ENCODE results near the gene BACE1-AS.

Gene BACE1-AS

GRCh38 chr11:117273550-117274289 lies 17.4 kb upstream of the BACE1-AS start:
- TF ChIP-seq TAF1 (IDR thresholded peaks at IDR 0.05; ENCODE audit: borderline replicate concordance, low read depth, low read length) = no peak
- TF ChIP-seq POLR2AphosphoS5 (IDR thresholded peaks at IDR 0.05; ENCODE audit: low read depth, low read length) = no peak
- TF ChIP-seq POLR2A (IDR thresholded peaks at IDR 0.05; ENCODE audit: low read depth, low read length) = no peak
- DNase-seq (ENCODE audit: insufficient read length) (no peak), FAIRE-seq (no peak)

- FAIRE-seq (no peak), DNase-seq (ENCODE audit: insufficient read length) (no peak)
- no peak for TF ChIP-seq POLR2A (IDR thresholded peaks at IDR 0.05; ENCODE audit: low read depth, low read length)
- no peak for TF ChIP-seq POLR2AphosphoS5 (IDR thresholded peaks at IDR 0.05; ENCODE audit: low read depth, low read length)
- TF ChIP-seq TAF1 (IDR thresholded peaks at IDR 0.05; ENCODE audit: borderline replicate concordance, low read depth, low read length) = no peak
Observed at GRCh38 chr11:117278347-117278746, 12.8 kb upstream of the BACE1-AS start.

DNA sequence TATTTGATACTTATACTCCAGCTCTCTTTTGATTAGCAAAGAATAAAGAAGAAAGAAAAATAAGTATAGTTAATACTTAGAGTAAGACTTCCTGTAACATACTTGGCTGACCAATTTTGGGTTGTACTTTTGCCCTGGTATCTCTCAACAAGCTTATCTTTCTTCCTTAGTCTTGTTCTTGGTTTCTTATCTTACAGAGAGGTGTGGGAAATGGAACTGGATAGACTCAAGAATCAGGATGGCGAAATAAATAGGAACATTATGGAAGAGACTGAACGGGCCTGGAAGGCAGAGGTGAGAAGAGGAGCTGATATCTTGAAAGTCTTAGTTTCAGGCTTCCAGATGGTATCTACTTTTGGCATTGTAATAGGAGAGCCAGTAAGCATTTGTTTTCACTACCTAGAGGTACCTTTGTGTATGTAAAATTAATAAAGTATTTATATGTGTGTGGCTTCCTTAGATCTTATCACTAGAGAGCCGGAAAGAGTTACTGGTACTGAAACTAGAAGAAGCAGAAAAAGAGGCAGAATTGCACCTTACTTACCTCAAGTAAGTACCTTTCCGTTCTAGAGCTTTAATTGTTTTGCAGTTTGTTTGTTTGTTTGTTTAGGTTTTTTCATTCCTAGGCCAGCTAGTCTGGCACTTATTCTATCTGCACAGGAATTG lies 11.3 kb upstream of the BACE1-AS start:
- FAIRE-seq = no peak
- no peak for DNase-seq (ENCODE audit: insufficient read length)
- no peak for TF ChIP-seq POLR2AphosphoS5 (IDR thresholded peaks at IDR 0.05; ENCODE audit: low read depth, low read length)
- no peak for TF ChIP-seq POLR2A (IDR thresholded peaks at IDR 0.05; ENCODE audit: low read depth, low read length)
- TF ChIP-seq TAF1 (IDR thresholded peaks at IDR 0.05; ENCODE audit: borderline replicate concordance, low read depth, low read length) = no peak

GRCh38 chr11:117281159-117281558 lies 10.0 kb upstream of the BACE1-AS start:
- TF ChIP-seq POLR2AphosphoS5 (IDR thresholded peaks at IDR 0.05; ENCODE audit: low read depth, low read length) = no peak
- TF ChIP-seq POLR2A (IDR thresholded peaks at IDR 0.05; ENCODE audit: low read depth, low read length) = no peak
- no peak for TF ChIP-seq TAF1 (IDR thresholded peaks at IDR 0.05; ENCODE audit: borderline replicate concordance, low read depth, low read length)
- DNase-seq (ENCODE audit: insufficient read length) (no peak), FAIRE-seq (no peak)

GRCh38 chr11:117281869-117282268 lies 9.3 kb upstream of the BACE1-AS start:
- DNase-seq (ENCODE audit: insufficient read length) (no peak), FAIRE-seq (no peak)
- TF ChIP-seq POLR2A (IDR thresholded peaks at IDR 0.05; ENCODE audit: low read depth, low read length) = no peak
- TF ChIP-seq POLR2AphosphoS5 (IDR thresholded peaks at IDR 0.05; ENCODE audit: low read depth, low read length) = no peak
- no peak for TF ChIP-seq TAF1 (IDR thresholded peaks at IDR 0.05; ENCODE audit: borderline replicate concordance, low read depth, low read length)

GRCh38 chr11:117282956-117283355 lies 8.2 kb upstream of the BACE1-AS start:
- DNase-seq (ENCODE audit: insufficient read length) (no peak), FAIRE-seq (no peak)
- no peak for TF ChIP-seq TAF1 (IDR thresholded peaks at IDR 0.05; ENCODE audit: borderline replicate concordance, low read depth, low read length)
- no peak for TF ChIP-seq POLR2A (IDR thresholded peaks at IDR 0.05; ENCODE audit: low read depth, low read length)
- TF ChIP-seq POLR2AphosphoS5 (IDR thresholded peaks at IDR 0.05; ENCODE audit: low read depth, low read length) = no peak

- FAIRE-seq (no peak), DNase-seq (ENCODE audit: insufficient read length) (no peak)
- no peak for TF ChIP-seq POLR2A (IDR thresholded peaks at IDR 0.05; ENCODE audit: low read depth, low read length)
- TF ChIP-seq POLR2AphosphoS5 (IDR thresholded peaks at IDR 0.05; ENCODE audit: low read depth, low read length) = no peak
- no peak for TF ChIP-seq TAF1 (IDR thresholded peaks at IDR 0.05; ENCODE audit: borderline replicate concordance, low read depth, low read length)
Observed at GRCh38 chr11:117284053-117284452, 7.1 kb upstream of the BACE1-AS start.

GRCh38 chr11:117286588-117286987 lies 4.6 kb upstream of the BACE1-AS start:
- no peak for DNase-seq (ENCODE audit: insufficient read length)
- TF ChIP-seq TAF1 (IDR thresholded peaks at IDR 0.05; ENCODE audit: borderline replicate concordance, low read depth, low read length) (no peak), POLR2AphosphoS5 (IDR thresholded peaks at IDR 0.05; ENCODE audit: low read depth, low read length) (no peak), POLR2A (IDR thresholded peaks at IDR 0.05; ENCODE audit: low read depth, low read length) (no peak)
- no peak for FAIRE-seq

- no peak for TF ChIP-seq TAF1 (IDR thresholded peaks at IDR 0.05; ENCODE audit: borderline replicate concordance, low read depth, low read length)
- no peak for TF ChIP-seq POLR2A (IDR thresholded peaks at IDR 0.05; ENCODE audit: low read depth, low read length)
- TF ChIP-seq POLR2AphosphoS5 (IDR thresholded peaks at IDR 0.05; ENCODE audit: low read depth, low read length) = no peak
- no peak for FAIRE-seq
- no peak for DNase-seq (ENCODE audit: insufficient read length)
Observed at GRCh38 chr11:117287668-117288067, 3.5 kb upstream of the BACE1-AS start.

DNA sequence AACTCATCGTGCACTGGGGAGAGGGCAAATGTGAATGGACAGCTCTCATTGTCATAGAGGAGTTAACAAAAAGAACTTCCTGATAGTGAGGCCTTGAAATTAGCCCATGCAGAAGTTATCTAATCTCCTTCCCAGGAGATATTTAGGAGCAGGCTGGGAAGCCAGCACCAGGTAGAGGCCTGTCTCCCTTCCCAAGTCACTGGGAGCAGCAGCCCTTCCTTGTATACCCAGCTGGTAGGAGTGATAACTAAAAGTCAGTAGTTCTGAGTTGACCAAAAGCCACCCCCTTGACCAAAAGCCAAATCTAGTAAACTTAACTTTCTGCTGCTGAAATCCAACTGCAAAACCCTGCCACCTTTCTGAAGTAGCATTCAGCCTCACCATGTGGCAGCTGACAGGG lies 1.4 kb upstream of the BACE1-AS start:
- TF ChIP-seq TAF1 (IDR thresholded peaks at IDR 0.05; ENCODE audit: borderline replicate concordance, low read depth, low read length) = no peak
- no peak for TF ChIP-seq POLR2AphosphoS5 (IDR thresholded peaks at IDR 0.05; ENCODE audit: low read depth, low read length)
- TF ChIP-seq POLR2A (IDR thresholded peaks at IDR 0.05; ENCODE audit: low read depth, low read length) = no peak
- FAIRE-seq (no peak), DNase-seq (ENCODE audit: insufficient read length) (no peak)

DNA sequence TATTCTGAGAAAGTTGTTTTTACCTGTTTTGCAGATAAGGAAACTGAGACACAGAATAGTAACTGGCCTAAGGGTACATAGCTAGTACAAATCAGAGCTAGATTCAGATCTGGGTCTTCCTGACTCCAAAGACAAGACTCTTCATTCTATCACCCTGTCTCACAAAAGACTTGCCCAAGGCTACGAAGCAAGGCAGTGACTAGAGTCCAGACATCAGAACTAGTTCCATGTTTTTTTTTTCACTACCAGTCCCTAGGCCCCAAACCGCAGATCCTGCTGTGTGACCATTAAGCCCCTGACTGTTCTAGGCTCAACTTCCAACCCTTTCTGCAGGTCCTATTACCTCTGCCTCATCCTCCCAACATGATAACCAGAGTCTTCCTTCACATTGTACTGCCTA lies 1.5 kb downstream of the BACE1-AS start:
- DNase-seq (ENCODE audit: insufficient read length) = no peak
- no peak for FAIRE-seq
- no peak for TF ChIP-seq TAF1 (IDR thresholded peaks at IDR 0.05; ENCODE audit: borderline replicate concordance, low read depth, low read length)
- TF ChIP-seq POLR2AphosphoS5 (IDR thresholded peaks at IDR 0.05; ENCODE audit: low read depth, low read length) = no peak
- no peak for TF ChIP-seq POLR2A (IDR thresholded peaks at IDR 0.05; ENCODE audit: low read depth, low read length)

Measured in GM12892 (cell line).